ENCODE measurements around the gene CLDN4. TPM values are rescaled to one million over a fixed set of nuclear protein-coding genes. Genes with fewer than 3 reads are reported as not detected.

CLDN4 gene
- total RNA-seq, 1 experiment from 2014 or later: 15.6 TPM

DNA sequence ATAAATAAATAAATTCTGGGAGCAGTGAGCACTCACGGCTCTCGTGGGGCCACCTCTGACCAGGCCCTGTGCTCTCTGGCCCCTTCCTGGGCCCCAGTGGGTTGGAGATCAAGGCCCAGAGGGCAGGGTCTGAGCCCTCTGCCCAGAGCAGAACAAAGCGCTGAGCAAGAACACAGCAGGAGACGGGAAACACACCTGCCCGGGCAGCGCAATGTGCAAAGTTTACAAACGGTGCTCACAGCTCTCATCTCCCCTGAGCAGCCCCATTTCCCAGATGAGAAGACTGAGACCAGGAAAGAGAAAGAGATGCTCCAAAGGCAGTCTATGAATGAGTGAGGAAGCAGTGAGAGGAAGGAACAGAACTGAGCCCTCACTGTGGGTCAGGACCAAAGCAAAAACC lies 8.5 kb downstream of the CLDN4 start:
- Histone ChIP-seq H3K9me3 (ENCODE audit: control insufficient read depth, low read depth, low read length) (no peaks in the 10 kb centered on the region), H3K14ac (ENCODE audit: insufficient read depth, low read length) (no peak overlapping the region), H3K56ac (ENCODE audit: insufficient read length, low read depth, low read length) (no peak overlapping the region), H3K4me2 (ENCODE audit: insufficient read depth, insufficient read length, low read length) (no peak overlapping the region), H3K23me2 (ENCODE audit: insufficient read length, low read depth, low read length, poor library complexity, severe bottlenecking) (peaks cover 3% of the 10 kb centered on the region), H2AFZ (ENCODE audit: low read length) (no peak overlapping the region), H3K4ac (ENCODE audit: low read depth, low read length) (no peak overlapping the region), H2BK12ac (ENCODE audit: insufficient read length, low read depth, low read length) (no peak overlapping the region), H2AK5ac (ENCODE audit: insufficient read length, low read length) (no peak overlapping the region), H3K27me3 (ENCODE audit: insufficient read depth, low read length) (no peaks in the 10 kb centered on the region), H3T11ph (ENCODE audit: low read length) (no peak overlapping the region), H2BK20ac (ENCODE audit: low read depth, low read length, poor library complexity, severe bottlenecking) (no peak overlapping the region), H3K79me2 (ENCODE audit: insufficient read depth, low read length) (no peaks in the 10 kb centered on the region), H3K9ac (ENCODE audit: extremely low read depth, insufficient read length, low read length) (no peak overlapping the region), H4K8ac (replicated peaks; ENCODE audit: insufficient read length, low read depth, low read length) (no peak overlapping the region), H3K27ac (ENCODE audit: insufficient read length, low read depth, low read length) (no peak overlapping the region), H2BK15ac (ENCODE audit: low read depth, low read length) (no peak overlapping the region), H4K20me1 (ENCODE audit: control insufficient read depth, insufficient read depth, insufficient read length) (no peaks in the 10 kb centered on the region), H3K79me1 (ENCODE audit: insufficient read depth, low read depth, low read length, poor library complexity, severe bottlenecking) (no peaks in the 10 kb centered on the region), H3K23ac (ENCODE audit: insufficient read length, low read depth, low read length) (no peak overlapping the region), H2BK120ac (ENCODE audit: low read depth, low read length, poor library complexity, severe bottlenecking) (no peak overlapping the region), H2BK5ac (ENCODE audit: insufficient read length, low read length) (no peak overlapping the region), H3K18ac (ENCODE audit: insufficient read length, low read depth, low read length) (no peak overlapping the region), H4K5ac (ENCODE audit: insufficient read length, low read depth, low read length) (no peak overlapping the region), H4K91ac (ENCODE audit: insufficient read length, low read depth, low read length) (no peak overlapping the region), H3K4me1 (ENCODE audit: insufficient read depth, low read length) (no peaks in the 10 kb centered on the region)
- no CpG with 5 or more reads among the region's 7 CpGs for WGBS (ENCODE audit: extremely low coverage, insufficient read length, low lambda C conversion rate)
- Mint-ChIP-seq H3K4me1 (peaks cover 16 to 17% of the 10 kb centered on the region in 2 experiments), H3K4me3 (no peak overlapping the region), H3K36me3 (ENCODE audit: insufficient read depth in 1 of 3, low read depth in 3 of 3) (peaks cover 0 to 16% (median 0%) of the 10 kb centered on the region in 3 experiments; a peak in 3 of 7 replicates), H3K9me3 (no peaks in the 10 kb centered on the region; a peak in 2 of 5 replicates), H3K27ac (no peak overlapping the region), H3K27me3 (ENCODE audit: low read depth) (peaks cover 3% of the 10 kb centered on the region)
- no peak for TF ChIP-seq CTCF (conservative IDR thresholded peaks at IDR 0.05)
- no peak for DNase-seq
